HepG2 (cell line): ENCODE measurements around the gene TRIM8. TPM values are rescaled to one million over a fixed set of nuclear protein-coding genes. Genes with fewer than 3 reads are reported as not detected.

Experiments
- ATAC-seq: fragments of 200-7000 bp; cut with Tn5 transposase; 3 replicates; pipeline ENCODE4 v1.9.1; 2020; ENCODE audit warnings: mild to moderate bottlenecking, moderate library complexity
- BruUV-seq: library from RNA; stranded (reverse); fragments of 400-500 nt; replicated peaks from 2 replicates; lab custom pipeline; 2021; lab: Mats Ljungman, UMichigan
- CTCF ChIA-PET: fragments of 300-600 bp; formaldehyde crosslinking; extraction: SDS; loops from one replicate; lab custom pipeline; 2021; ENCODE audit warnings: low total read pairs, inconsistent platforms, low intra/inter-chr PET ratio; lab: Yijun Ruan, JAX
- POLR2A ChIA-PET: fragments of 350-600 bp; sonication (Branson Sonifier 250); formaldehyde crosslinking; loops from one replicate; lab custom pipeline; 2020; ENCODE audit warnings: antibody characterized with exemption, inconsistent platforms; lab: Yijun Ruan, JAX
- DNase-seq: peaks from one replicate; pipeline ENCODE4 v3.0.0-alpha.2; 2015; ENCODE audit warnings: low spot score
- FAIRE-seq: peaks from 3 replicates; lab custom pipeline; 2011; peaks lifted over from hg19 to GRCh38; lab: Jason Lieb, UNC
- H2AFZ ChIP-seq: one replicate; pipeline ENCODE4 v1.6.1; 2011; ENCODE audit warnings: low read length, inconsistent platforms
- H3K27ac ChIP-seq: fragments of 300-600 bp; 3 replicates; pipeline ENCODE4 v1.8.0; 2011; ENCODE audit warnings: mixed run types, mild to moderate bottlenecking, mixed read lengths, low read length, inconsistent platforms; ENCODE audit not compliant: insufficient read depth; ENCODE audit errors: extremely low read length
- H3K27me3 ChIP-seq, 2 experiments: fragments of 200-600 bp in 1 of 2; 2 replicates in 1 of 2; 3 replicates in 1 of 2; pipeline versions ENCODE4 v1.6.0 to v1.8.0; 2011; ENCODE audit warnings: low read length in 2 of 2, mild to moderate bottlenecking in 2 of 2, moderate library complexity in 2 of 2, inconsistent platforms in 1 of 2; ENCODE audit not compliant: insufficient read depth in 2 of 2, control insufficient read depth in 1 of 2
- H3K36me3 ChIP-seq, 2 experiments: fragments of 200-600 bp in 1 of 2; replicated peaks in 1 of 2; 2 replicates in 1 of 2; 3 replicates in 1 of 2; pipeline versions ENCODE4 v1.5.1 to v1.8.0; 2011; ENCODE audit warnings: low read length in 2 of 2, inconsistent platforms in 1 of 2; ENCODE audit not compliant: insufficient read depth in 2 of 2, control insufficient read depth in 1 of 2
- H3K4me1 ChIP-seq: 2 replicates; pipeline ENCODE4 v1.5.1; 2012; ENCODE audit warnings: low read length, inconsistent platforms; ENCODE audit not compliant: insufficient read depth
- H3K4me2 ChIP-seq: 2 replicates; pipeline ENCODE4 v1.6.0; 2011; ENCODE audit warnings: low read depth, low read length, inconsistent platforms
- H3K4me3 ChIP-seq, 3 experiments: fragments of 200-600 bp in 1 of 3; sonication (generic), shearing (Covaris generic) in 1 of 3; replicated peaks in 1 of 3; 2 replicates each; pipeline ENCODE4 v1.5.1; 2011 to 2016; ENCODE audit warnings: low read length in 3 of 3, inconsistent platforms in 2 of 3, low read depth in 2 of 3, mild to moderate bottlenecking in 2 of 3, control low read depth in 1 of 3, mixed read lengths in 1 of 3; ENCODE audit not compliant: insufficient read depth in 1 of 3
- H3K79me2 ChIP-seq: one replicate; pipeline ENCODE4 v1.6.1; 2011; ENCODE audit warnings: low read length, inconsistent platforms; ENCODE audit not compliant: insufficient read depth
- H3K9ac ChIP-seq: 2 replicates; pipeline ENCODE4 v1.6.0; 2011; ENCODE audit warnings: mild to moderate bottlenecking, low read depth, low read length, inconsistent platforms; ENCODE audit not compliant: insufficient read depth
- H3K9me3 ChIP-seq: 2 replicates; pipeline ENCODE4 v1.5.1; 2012; ENCODE audit warnings: mild to moderate bottlenecking, low read length
- H4K20me1 ChIP-seq: 2 replicates; pipeline ENCODE4 v1.6.0; 2011; ENCODE audit warnings: inconsistent platforms, mild to moderate bottlenecking, low read length, moderate library complexity; ENCODE audit not compliant: insufficient read depth
- ARID4A ChIP-seq: sonication (generic); formaldehyde crosslinking; IDR thresholded peaks from 2 replicates; pipeline ENCODE4 v1.5.0; 2020; ENCODE audit warnings: mild to moderate bottlenecking, missing genetic modification reagents, borderline replicate concordance
- ATF3 ChIP-seq: sonication (generic); formaldehyde crosslinking; IDR thresholded peaks from 2 replicates; pipeline ENCODE4 v1.4.0; 2020; ENCODE audit warnings: missing genetic modification reagents
- GATAD1 ChIP-seq: IDR thresholded peaks from 2 replicates; pipeline ENCODE4 v1.6.1; 2016; ENCODE audit warnings: missing genetic modification reagents, missing compliant biosample characterization
- HDAC2 ChIP-seq: sonication (generic); formaldehyde crosslinking; IDR thresholded peaks from 2 replicates; pipeline ENCODE4 v1.4.0; 2020; ENCODE audit warnings: missing genetic modification reagents
- HNF1A ChIP-seq, 2 experiments: sonication (generic) in 1 of 2; formaldehyde crosslinking in 1 of 2; IDR thresholded peaks; 2 replicates each; pipeline versions ENCODE4 v1.4.0 to v1.6.1; 2016 to 2020; ENCODE audit warnings: borderline replicate concordance in 1 of 2, low read depth in 1 of 2, mild to moderate bottlenecking in 1 of 2, missing genetic modification reagents in 1 of 2
- NCOA5 ChIP-seq: sonication (generic); formaldehyde crosslinking; IDR thresholded peaks from 2 replicates; pipeline ENCODE4 v1.4.0; 2020; ENCODE audit warnings: missing genetic modification reagents
- ZFP90 ChIP-seq: sonication (generic); formaldehyde crosslinking; IDR thresholded peaks from 2 replicates; pipeline ENCODE4 v1.8.0; 2022; ENCODE audit warnings: missing genetic modification reagents, mild to moderate bottlenecking, inconsistent platforms, borderline replicate concordance
- ZMAT3 ChIP-seq: sonication (generic); formaldehyde crosslinking; conservative IDR thresholded peaks from 2 replicates; pipeline ENCODE4 v1.7.0; 2021; ENCODE audit warnings: missing genetic modification reagents
- ZNF296 ChIP-seq: sonication (generic); formaldehyde crosslinking; conservative IDR thresholded peaks from 2 replicates; pipeline ENCODE4 v1.5.0; 2020; ENCODE audit warnings: mild to moderate bottlenecking, missing genetic modification reagents
- ZNF878 ChIP-seq: sonication (generic); formaldehyde crosslinking; IDR thresholded peaks from 2 replicates; pipeline ENCODE4 v1.8.1; 2023; ENCODE audit warnings: mild to moderate bottlenecking, missing genetic modification reagents, moderate library complexity
- WGBS: methylation state at CpG from one replicate; pipeline ENCODE4 v1.1.6; 2017; ENCODE audit warnings: low lambda C conversion rate; 5-methylcytosine and 5-hydroxymethylcytosine counted together
- in situ Hi-C: cut with HindIII; loops from 2 replicates; pipeline ENCODE4 v1.10.0; 2017; ENCODE audit warnings: low pct_unique_long_range_greater_than_20kb; ENCODE audit not compliant: extremely low pct_ligation_motif_present
- intact Hi-C: fragments of 100-400 bp; cut with micrococcal nuclease; formaldehyde crosslinking; loops from one replicate; pipeline ENCODE4 v1.10.0; 2022; ENCODE audit not compliant: unreplicated experiment
- polyA plus RNA-seq, 8 experiments: library from polyadenylated mRNA; depleted of rRNA in 3 of 8; stranded (reverse) in 7 of 8; unstranded in 1 of 8; fragments of >200 nt; fragmentation: Illumina TruSeq in 4 of 8; extraction: Trizol in 4 of 8; gene quantifications; 2 replicates each; pipeline versions ENCODE4 v1.2.1 to v1.2.3, GENCODE V29; 2011 to 2016; ENCODE audit warnings: low read depth in 4 of 8, missing spikeins in 1 of 8, mixed read lengths in 1 of 8; ENCODE audit not compliant: insufficient read depth in 1 of 8
- total RNA-seq, 5 experiments: library from RNA; depleted of rRNA; stranded (reverse); fragments of >200 nt; fragmentation: Illumina TruSeq; extraction: Trizol; gene quantifications; 2 replicates each; pipeline ENCODE4 v1.2.3, GENCODE V29; 2016; ENCODE audit warnings: low read depth in 1 of 5

TRIM8 gene
- total and polyA plus RNA-seq, 2 of the 13 experiments (the other 11 are each of a cell fraction or from before 2014, with no cell fraction given): 38.9 to 66.5 TPM

GRCh38 chr10:102645741-102646609 is 1.7 kb downstream of the TRIM8 start:
- peak overlapping the region; percentile 95 for H3K27ac ChIP-seq
- peak overlapping the region; percentile 90 for H3K9ac ChIP-seq
- H3K4me2 ChIP-seq: peak overlapping the region; percentile 90
- H2AFZ ChIP-seq: no peak overlapping the region
- H3K79me2 ChIP-seq: peaks cover 67% of the 10 kb centered on the region
- WGBS: 2% methylated on average over 12 of the region's 29 CpGs
- DNase-seq: peak; percentile 44
- ChIA-PET POLR2A (interaction anchor here (0.8 to 4.1 kb wide), 15 partner anchors 9 to 195 kb away, joined by 3 to 86 read pairs (median 10); partner anchors contain the start of genes ACTR1A, ARL3, C10orf95 and SFXN2), CTCF (interaction anchor here (1.5 to 2.1 kb wide), 3 partner anchors 31 to 142 kb away, joined by 5 to 7 read pairs (median 5); partner anchors contain the start of gene SUFU)
- ATAC-seq: no peak
- peaks cover 53% of the 10 kb centered on the region for H4K20me1 ChIP-seq
- BruUV-seq: no TSS peak
- no peaks in the 10 kb centered on the region; a peak in 1 of 5 replicates for H3K27me3 ChIP-seq
- intact Hi-C loops (loop anchor here (5.0 kb wide), 1 partner anchor 144 kb away; the partner anchor contains the start of genes ACTR1A and SUFU), in situ Hi-C loops (no loop called here)
- H3K4me1 ChIP-seq: peaks cover 44% of the 10 kb centered on the region
- peak overlapping the region; percentile 69 to 85 (median 82) for H3K4me3 ChIP-seq
- H3K9me3 ChIP-seq: no peaks in the 10 kb centered on the region
- H3K36me3 ChIP-seq: peaks cover 15 to 30% of the 10 kb centered on the region in 2 experiments; a peak in 4 of 5 replicates
- no peak for FAIRE-seq
- no peak for TF ChIP-seq ZFP90 (CRISPR knock-in tag)
- peak; percentile 19 for TF ChIP-seq ARID4A (CRISPR knock-in tag)
- peak; percentile 10; the same call in 1 of the 2 replicates for TF ChIP-seq HDAC2 (CRISPR knock-in tag)
- no peak for TF ChIP-seq HNF1A (IDR thresholded peaks at IDR 0.05; ENCODE audit: low read depth)
- TF ChIP-seq HNF1A (CRISPR knock-in tag; IDR thresholded peaks at IDR 0.05; ENCODE audit: borderline replicate concordance): 0 out of 2 replicates have a peak, but pooled peaks have one; percentile 7
- TF ChIP-seq ZNF296: peak; percentile 70; the same call in 1 of the 2 replicates
- 0 out of 2 replicates have a peak, but pooled peaks have one; percentile 3 for TF ChIP-seq ZMAT3
- TF ChIP-seq GATAD1 (CRISPR knock-in tag): 0 out of 2 replicates have a peak, but pooled peaks have one; percentile 11
- TF ChIP-seq ATF3 (CRISPR knock-in tag): peak; percentile 21; the same call in 1 of the 2 replicates
- TF ChIP-seq ZNF878: 0 out of 2 replicates have a peak, but pooled peaks have one; percentile 55
- no peak for TF ChIP-seq NCOA5 (CRISPR knock-in tag)
